Fibroblast of upper back skin (primary cell): ENCODE data around the gene NYAP2.

Source experiments
- DNase-seq: peaks from one replicate; pipeline ENCODE4 v3.0.0-alpha.2; 2013

NYAP2 gene

DNA sequence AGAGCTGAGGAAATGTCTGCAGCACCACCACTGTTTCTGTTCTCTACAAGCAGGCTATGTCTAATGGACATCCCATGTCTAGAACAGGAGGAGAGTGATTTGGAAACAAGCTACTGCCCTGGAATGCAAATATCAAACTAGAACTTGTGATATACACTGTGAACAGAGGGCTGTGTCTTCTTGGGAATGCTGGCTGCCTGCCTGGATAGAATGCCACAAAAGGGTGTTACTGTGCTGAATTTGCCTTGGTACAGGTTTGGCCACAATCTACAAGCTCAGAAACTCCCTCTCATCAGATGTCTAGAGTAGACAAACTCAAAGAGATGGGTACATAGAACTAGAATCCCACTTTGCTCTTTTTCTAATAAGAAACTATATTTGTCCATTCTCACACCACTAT, 170.5 kb downstream of the NYAP2 start:
- DNase-seq, result no peak

DNA sequence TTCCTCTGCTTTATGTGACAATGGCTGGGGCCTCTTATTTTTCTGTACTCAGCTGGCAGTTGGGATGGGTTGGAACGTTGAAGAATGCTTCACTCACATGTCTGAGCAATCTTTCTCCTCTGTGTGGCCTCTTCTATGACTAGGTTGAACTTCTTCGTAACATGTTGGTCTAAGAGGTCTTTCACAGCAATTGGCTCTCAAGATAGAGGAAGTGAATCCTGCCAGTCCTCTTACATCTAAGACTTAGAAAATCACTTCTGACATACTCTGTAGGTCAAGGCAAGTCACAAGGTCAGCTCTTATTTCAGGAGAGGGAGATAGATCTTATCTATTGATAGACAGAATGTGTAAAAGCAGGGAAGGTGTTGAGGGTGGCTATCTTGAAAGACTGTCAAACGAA, 174.1 kb downstream of the NYAP2 start:
- no peak for DNase-seq

DNA sequence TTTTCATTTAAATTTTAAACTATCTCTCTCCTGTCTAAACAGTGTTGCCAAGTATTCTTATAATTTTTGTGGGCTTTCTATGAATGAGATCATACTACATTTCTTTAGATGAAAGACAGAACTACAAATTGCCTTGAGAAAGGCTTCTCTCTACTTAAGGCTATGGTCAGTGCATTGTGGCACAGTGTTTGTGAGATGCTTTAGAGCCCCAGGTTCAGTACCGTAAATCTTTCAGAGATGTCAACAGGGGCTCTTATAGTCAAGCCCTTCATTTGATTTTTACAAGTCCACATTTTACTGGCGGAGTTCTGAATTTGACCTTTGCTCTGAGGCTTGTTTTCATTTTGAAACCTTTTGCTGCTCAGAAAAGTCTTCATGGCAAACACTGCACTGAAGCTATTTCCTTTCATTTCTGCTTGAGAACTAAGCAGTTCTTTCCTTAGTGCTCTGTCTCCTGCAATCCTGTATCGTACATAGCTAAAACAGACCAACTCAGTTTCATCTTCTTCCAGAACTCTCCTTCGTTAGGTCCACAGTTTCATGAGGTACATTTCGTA, 175.2 kb downstream of the NYAP2 start:
- DNase-seq, result no peak

DNA sequence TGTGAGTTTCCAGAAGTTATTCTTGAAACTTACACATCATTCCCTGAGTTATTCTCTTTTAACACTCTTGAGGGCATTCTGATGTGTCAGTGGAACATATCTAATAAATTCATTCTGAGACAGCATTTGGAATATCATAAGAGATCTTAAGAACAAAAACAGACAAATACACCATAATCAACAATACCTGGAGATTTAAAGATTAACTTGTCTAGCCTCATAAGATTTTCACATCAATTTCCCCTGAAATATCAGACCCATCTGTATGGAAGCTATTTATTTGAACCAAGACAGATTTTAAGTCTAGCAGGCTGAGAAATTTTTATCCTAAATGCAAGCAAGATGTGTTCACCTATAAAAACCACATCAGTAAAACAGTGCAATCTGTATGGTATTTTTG, 181.6 kb downstream of the NYAP2 start:
- DNase-seq, result no peak

DNA sequence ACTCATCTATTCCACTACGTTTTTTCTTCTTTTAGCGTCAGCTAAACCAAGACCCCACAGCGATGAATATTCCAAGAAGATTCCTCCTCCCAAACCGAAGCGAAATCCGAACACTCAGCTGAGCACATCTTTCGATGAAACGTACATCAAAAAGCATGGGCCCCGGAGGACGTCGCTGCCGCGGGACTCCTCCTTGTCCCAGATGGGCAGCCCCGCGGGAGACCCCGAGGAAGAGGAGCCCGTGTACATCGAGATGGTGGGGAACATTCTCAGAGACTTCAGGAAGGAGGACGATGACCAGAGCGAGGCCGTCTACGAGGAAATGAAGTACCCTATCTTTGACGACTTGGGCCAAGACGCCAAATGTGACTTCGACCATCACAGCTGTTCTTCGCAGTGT, 182.4 kb downstream of the NYAP2 start:
- no peak for DNase-seq

DNA sequence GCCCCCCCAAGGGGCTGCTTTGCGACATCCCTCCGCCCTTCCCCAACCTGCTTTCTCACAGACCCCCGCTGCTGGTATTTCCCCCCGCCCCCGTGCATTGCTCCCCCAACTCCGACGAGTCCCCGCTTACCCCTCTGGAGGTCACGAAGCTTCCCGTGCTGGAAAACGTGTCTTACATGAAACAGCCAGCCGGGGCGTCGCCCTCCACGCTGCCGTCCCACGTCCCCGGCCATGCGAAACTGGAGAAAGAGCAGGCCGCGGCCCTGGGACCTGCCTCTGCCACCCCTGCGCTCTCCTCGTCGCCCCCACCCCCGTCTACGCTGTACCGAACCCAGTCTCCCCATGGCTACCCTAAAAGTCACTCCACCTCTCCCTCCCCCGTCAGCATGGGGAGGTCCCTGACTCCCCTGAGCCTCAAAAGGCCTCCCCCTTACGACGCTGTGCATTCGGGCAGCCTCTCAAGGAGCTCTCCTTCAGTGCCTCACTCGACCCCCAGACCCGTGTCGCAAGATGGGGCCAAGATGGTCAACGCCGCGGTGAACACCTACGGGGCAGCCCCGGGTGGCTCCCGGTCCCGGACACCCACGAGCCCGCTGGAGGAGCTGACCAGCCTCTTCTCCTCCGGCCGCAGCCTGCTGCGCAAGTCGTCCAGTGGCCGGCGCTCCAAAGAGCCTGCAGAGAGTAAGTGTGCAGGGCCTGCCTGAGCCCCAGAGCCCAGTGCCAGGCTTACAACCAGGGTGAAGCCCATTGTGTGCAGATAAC, 183.0 kb downstream of the NYAP2 start:
- no peak for DNase-seq

DNA sequence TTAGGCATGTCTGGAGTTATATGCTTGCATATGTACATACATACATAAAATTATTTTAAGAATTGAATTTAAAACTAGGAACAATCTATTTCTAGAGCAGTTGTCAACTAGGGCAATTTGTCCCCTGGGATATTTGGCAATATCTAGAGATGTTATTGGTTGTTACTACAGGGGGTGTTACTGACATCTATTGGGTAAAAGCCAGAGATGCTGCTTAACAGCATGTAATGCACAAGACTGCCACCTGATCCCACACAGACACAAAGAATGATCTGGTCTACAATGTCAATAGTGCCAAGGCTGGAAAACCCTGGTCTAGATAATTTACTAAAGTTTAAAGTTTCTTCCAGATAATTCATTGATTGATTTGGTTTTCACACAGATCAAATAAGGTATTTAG, 185.3 kb downstream of the NYAP2 start:
- DNase-seq, result no peak

DNA sequence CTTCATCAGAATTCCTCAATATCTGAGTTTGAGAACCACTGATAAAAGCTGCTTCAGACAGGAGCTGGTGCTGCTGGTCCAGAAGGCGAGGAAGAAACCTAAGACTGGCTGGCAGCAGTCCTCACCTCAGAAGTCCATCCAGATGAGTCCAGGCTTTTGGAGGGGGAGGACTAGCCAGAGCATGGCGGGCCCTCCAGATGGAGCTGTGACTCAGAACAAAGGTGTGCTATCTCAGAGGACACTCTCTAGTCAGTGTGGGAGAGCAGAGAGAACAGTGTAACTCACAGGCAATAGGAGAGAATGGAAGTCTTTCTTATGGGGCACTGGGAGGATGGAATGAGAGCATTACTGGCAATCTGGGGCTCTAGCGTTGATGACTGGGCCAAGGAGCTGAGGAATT, 191.4 kb downstream of the NYAP2 start:
- DNase-seq, result no peak

DNA sequence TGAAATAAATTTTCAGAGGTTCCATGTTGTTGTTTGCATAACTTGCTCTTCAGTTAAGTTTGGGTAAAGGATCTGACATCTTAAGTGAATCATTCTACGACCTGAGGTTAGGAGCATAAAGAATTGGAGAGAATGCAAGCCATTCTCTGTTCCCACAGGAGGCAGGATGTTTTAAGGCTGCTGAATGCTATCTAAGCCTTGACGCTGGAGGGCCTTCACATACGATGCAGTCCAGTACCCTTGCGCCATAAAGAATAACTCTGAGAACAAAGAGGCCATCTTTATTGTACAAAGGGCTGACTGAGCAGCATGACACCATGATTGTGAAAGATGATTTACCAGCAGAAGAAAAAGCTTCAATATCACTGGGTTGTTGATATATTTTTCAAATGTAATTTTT, 198.4 kb downstream of the NYAP2 start:
- DNase-seq, result peak; percentile 12

DNA sequence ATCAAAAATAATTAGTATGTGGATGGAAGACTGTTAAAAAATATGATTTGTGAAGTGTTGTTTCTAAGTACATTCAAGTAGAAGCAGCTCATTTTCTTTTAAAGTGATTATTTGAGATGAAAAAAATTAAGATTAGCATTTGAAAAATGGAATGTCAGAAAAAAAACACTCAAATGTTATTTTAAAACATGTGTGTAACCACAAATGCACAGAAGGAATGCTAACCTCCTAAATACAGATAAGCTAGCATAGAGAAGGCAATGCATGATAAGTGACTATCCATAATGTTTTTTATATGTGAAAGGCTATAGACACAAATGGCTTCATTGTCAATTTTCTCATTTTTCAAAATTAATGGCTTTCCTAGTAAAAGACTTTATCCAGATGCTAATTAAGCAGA, 198.9 kb downstream of the NYAP2 start:
- peak; percentile 3 for DNase-seq

DNA sequence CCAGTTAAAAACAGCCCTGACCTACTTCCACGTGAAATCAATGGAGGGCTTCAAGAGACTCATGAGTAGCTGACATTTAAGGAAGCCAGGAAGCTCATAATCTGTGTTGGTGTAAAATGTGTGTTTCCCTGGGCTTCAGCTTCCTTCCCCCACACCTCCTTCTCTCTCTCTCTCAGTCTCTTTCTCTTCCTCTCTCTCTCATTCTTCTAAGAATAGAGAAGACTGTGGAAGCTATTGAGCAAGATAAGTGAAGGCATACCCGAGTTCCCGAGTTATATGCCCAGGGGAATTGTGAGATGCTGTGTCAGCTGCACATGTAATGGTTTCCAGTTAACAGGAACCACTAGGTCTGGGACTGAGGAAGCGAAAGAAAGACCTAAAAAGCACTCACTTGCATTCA, 199.4 kb downstream of the NYAP2 start:
- peak; percentile 32 for DNase-seq

DNA sequence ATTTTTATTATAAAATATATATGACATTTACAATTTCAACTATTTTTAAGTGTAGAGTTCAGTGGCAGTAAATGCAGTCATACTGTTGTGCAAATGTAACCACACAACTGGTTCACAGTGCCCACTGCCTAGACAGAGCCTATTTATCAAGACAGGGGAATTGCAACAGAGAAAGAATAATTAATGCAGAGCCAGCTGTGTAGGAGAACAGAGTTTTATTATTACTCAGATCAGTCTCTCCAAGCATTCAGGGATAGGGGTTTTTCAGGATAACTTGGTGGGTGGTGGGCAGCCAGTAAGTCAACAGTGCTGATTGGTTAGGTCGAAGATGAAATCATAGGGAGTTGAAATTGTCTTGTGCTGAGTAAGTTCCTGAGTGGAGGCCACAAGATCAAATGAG, 200.3 kb downstream of the NYAP2 start:
- no peak for DNase-seq

DNA sequence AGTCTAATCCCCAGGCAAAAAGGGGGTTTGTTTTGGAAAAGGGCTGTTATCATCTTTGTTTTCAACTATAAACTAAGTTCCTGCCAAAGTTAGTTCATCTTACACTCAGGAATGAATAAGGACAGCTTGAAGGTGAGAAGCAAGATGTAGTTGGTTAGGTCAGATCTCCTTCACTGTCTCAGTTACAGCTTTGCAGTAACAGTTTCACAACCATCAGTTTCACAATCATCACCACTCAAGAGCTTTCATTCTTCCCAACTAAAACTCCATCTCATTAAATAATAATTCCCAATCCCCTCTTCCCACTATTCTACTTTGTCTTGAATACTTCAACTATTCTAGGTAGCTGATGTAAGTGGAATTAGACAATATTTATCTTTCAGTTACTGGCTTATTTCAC, 200.9 kb downstream of the NYAP2 start:
- no peak for DNase-seq

DNA sequence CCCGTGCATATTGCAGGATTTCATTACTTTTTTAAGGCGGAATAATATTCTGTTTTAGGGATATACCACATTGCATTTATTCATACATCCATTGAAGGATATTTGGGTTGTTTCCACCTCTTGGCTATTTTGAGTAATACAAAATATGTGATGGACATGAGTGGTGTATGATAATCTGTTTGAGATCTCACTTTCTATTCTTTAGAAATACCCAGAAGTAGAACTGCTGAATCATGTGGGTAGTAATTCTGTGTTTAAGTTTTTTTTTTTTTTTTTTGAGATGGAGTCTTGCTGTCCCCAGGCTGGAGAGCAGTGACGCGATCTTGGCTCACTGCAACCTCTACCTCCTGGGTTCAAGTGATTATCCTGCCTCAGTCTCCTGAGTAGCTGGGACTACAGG, 201.4 kb downstream of the NYAP2 start:
- no peak for DNase-seq

DNA sequence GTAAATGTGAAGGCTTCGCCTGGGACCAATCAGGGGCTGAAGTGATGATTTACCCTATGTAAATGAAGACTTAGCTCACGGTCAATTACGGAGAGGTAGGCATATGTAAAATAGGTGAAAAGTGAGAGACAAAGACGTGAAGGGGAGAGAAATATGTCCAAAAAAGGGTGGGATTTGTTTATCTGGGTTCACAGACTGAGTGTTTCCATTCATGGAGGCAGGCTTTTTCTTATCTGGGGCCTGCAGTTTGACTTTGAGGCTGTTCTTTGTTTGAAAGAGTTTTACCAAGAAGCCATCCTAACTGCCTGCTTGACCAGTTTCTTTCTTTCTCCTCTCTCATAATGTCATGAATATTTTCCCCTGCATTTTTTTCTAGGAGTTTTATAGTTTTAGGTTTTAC, 202.7 kb downstream of the NYAP2 start:
- no peak for DNase-seq

DNA sequence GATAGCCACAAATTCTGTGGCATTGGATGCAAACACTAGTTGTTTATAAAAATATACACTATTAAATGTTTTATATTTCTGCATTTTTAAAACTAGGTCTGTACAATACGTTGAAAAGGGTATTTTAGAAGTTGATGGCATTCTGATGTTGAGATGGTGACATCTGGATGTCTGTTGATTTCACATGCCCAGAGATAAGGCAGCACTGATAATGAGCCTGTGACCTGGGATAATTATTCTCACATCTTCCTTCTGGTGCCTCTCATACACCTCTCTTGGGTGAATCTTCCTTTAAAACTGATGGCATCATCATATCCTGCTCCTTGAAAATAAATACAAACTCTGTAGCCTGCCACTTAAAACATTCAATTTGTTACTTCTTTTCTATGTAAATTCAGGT, 208.6 kb downstream of the NYAP2 start:
- no peak for DNase-seq

DNA sequence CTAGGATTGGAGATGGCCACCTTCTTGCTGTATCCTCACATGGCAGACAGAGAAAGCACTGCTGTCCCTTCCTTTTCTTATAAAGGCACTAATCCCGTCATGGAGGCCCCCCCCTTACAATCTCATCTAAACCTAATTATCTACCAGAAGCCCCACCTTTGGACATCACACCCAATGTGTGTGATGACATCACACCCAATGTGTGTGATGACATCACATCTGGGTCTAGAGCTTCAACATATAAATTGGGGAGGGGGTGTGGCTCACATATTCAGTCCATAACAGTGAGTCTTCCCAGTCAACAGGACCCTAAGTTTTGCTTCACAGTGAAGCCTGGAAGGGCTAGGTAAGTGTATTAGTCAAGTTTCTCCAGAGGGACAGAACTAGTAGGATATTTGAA, 213.1 kb downstream of the NYAP2 start:
- DNase-seq, result no peak

DNA sequence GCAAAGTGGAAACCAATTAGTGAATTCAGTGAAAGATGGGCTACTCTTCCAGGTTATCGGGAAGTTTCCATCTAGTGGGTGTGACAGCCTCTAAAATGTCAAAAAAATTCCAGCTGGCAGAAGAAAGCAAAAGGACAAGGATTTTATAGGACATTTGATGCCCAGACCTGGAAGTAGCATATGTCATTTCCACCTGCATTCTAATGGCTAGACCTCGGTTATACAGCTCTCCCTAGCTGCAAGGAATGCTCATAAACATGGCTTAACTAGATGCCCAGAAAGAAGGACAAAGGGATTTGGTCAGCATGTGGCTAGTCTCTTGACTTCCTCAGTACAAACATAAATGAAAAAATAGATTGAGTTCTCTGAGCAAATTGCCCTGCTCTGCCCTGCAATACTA, 215.4 kb downstream of the NYAP2 start:
- DNase-seq, result no peak

DNA sequence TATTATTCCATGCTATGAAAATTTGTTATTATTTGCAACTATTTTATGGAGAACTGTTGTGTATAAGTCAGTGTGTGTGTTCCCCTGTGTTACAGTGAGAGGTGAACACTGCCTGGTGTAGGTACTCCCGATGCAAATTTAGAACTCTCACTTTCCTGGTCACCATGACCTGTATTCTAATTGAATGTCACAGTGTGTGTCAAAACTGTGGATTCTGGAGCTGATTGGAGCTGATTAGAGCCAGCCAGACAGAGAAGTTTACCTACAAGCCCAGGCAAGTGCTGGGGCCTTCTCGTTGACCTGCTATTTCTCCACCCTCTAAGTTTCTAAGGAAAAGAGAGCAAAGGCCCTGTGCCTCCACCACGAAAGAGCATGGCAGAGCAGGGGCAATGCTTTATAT, 216.0 kb downstream of the NYAP2 start:
- no peak for DNase-seq

DNA sequence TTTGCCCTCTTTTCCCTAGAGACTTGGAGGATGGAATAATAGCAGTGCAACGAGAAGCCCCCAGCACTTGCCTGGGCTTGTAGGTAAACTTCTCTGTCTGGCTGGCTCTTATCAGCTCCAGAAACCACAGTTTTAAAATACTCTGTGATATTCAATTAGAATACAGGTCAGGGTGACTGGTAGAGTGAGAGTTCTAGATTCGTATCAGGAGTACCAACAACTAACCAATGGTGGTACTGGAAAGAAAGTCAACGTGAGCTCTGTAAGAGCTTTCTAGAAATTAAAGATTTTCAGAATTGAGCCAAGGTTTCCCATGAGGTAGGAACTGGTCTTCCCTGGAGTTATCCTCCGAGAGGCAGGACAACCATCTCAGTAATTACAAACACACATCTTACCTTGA, 216.9 kb downstream of the NYAP2 start:
- no peak for DNase-seq

DNA sequence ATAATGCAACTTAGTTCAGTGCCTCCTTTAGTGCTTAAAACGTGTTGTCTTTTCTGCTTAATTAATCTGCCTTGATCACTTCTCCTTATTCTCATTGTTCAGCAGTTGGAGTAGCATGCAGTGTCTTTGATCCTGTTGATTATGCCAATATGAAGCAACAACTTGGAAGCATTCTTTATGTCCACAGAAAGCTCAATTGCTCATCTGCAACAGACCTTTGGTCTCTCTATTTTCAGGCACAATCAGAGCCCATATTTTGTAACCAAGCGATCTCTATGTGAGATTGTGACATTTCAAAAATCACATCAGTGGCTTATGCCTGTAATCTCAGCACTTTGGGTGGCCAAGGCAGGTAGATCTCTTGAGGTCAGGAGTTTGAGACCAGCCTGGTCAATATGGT, 217.3 kb downstream of the NYAP2 start:
- DNase-seq, result no peak

DNA sequence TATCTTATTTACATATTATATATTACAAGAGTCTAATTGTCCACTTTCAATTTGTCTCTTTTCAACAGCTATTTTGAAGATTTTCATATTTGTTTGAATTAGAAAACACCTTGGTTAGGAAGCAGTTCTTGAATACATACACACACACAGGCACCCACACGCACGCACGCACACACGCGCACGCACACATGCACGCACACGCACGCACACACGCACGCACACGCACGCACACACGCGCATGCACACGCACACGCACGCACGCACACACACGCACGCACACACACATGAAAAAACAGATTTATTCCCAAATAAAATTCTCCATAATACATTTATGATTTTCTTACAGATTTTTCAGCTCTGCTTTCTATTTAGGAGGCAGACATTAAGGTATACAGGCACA, 220.7 kb downstream of the NYAP2 start:
- DNase-seq, result no peak

DNA sequence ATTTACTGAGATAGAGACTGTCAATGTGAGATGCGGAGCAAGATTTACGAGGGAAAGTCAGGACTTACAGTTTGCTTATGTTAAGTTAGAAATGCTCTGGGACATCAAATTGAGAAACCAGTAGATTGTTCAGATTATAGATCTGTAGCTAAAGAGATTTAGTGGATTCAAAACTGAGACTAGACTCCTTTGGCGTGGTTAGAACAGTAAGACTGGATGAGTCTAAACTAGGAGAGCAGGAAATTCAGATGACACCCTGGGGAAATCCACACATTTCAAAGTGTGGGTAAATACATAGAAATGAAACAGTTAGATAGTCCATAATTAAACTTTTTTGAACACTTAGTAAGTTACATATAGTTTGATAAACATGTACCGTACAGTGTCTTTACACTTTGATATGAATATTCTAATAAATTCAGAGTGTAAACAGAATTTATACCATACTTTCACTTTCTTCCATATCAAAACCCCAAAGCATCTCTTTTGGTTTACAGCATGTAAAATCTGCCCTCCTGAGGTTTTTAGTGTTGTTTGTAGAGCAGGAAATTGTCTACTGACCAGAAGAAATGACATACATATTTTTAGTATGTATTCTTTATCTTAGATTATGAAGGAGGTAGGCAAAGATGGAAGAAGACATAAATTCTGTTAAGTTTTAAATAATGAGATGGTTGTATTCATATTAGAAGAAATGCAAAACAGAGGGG, 231.5 kb downstream of the NYAP2 start:
- DNase-seq, result no peak

DNA sequence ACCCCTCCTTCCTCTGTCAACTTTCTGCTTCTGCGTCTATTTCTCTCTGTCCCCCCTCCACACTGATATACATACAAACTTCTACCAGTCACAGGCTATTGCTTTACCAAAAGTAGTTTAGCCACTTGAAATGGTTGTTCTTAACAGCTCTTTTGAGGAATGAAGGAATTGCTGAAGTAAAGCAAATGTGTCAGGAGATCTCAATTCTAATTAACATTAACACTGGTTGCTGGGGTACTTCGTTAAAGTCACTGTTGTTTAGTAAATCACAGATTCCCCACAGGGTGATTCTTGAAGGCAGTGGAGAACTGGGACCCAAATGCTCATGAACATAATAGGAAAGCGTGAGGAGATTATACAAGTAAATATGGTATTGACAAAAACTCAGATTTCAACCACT, 232.8 kb downstream of the NYAP2 start:
- DNase-seq, result no peak

DNA sequence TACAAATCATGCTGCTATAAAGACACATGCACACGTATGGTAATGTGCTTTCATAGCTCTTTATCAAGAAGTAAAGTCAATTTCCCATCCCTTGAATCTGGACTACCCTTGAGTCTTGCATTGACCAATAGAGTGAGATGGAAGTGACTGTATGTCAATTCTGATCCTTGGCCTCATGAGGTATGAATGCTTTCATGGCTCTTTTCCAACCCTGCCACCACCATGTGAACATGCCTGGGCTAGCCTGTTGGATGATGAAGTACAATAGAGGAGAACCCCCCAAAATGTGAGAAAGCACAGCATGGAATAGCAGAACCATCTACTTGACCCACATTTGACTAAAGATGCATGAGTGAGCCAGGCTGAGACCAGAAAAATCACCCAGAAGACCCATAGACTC, 237.0 kb downstream of the NYAP2 start:
- no peak for DNase-seq
